Fibroblast of lung (primary cell): ENCODE measurements around the gene SLC37A4. TPM values are rescaled to one million over a fixed set of nuclear protein-coding genes. Genes with fewer than 3 reads are reported as not detected.
"Not testable (repeated sequence)": the region's sequence is repeated elsewhere in the genome, so short reads cannot be mapped to it uniquely, and the experiment has no call there.

Experiments
- DNase-seq, 2 donors: peaks; one replicate each; pipeline versions ENCODE4 v3.0.0 to v3.0.0-alpha.2; 2010; ENCODE audit warnings: low read depth in 2 of 2
- H2AFZ ChIP-seq: 2 replicates; pipeline ENCODE4 v1.5.1; 2012; ENCODE audit warnings: low read length, control low read depth, inconsistent platforms
- H3K27ac ChIP-seq: 2 replicates; pipeline ENCODE4 v1.5.1; 2011; ENCODE audit warnings: low read length, control low read depth; ENCODE audit not compliant: insufficient read depth
- H3K27me3 ChIP-seq: 2 replicates; pipeline ENCODE4 v1.5.1; 2011; ENCODE audit warnings: mild to moderate bottlenecking, low read length; ENCODE audit not compliant: control insufficient read depth, insufficient read depth
- H3K36me3 ChIP-seq: 2 replicates; pipeline ENCODE4 v1.5.1; 2011; ENCODE audit warnings: low read length; ENCODE audit not compliant: control insufficient read depth, insufficient read depth
- H3K4me1 ChIP-seq: 2 replicates; pipeline ENCODE4 v1.5.1; 2011; ENCODE audit warnings: low read length; ENCODE audit not compliant: control insufficient read depth, insufficient read depth; ENCODE audit errors: extremely low read depth
- H3K4me2 ChIP-seq: 2 replicates; pipeline ENCODE4 v1.5.1; 2011; ENCODE audit warnings: low read length, control low read depth; ENCODE audit not compliant: insufficient read depth; ENCODE audit errors: extremely low read depth
- H3K4me3 ChIP-seq, 4 experiments: fragments of 200-600 bp in 1 of 4; sonication (generic) in 1 of 4; replicated peaks in 1 of 4; 2 replicates each; pipeline ENCODE4 v1.5.1; 2011 to 2016; ENCODE audit warnings: low read length in 4 of 4, low read depth in 3 of 4, mild to moderate bottlenecking in 3 of 4, control low read depth in 2 of 4, inconsistent platforms in 1 of 4, mixed read lengths in 1 of 4; ENCODE audit not compliant: insufficient read depth in 1 of 4; ENCODE audit errors: control extremely low read depth in 1 of 4
- H3K79me2 ChIP-seq: 2 replicates; pipeline ENCODE4 v1.5.1; 2012; ENCODE audit warnings: mild to moderate bottlenecking, low read length, inconsistent platforms; ENCODE audit not compliant: control insufficient read depth, insufficient read depth
- H3K9ac ChIP-seq: 2 replicates; pipeline ENCODE4 v1.5.1; 2011; ENCODE audit warnings: mild to moderate bottlenecking, low read length, control low read depth; ENCODE audit not compliant: insufficient read depth
- H3K9me3 ChIP-seq: 2 replicates; pipeline ENCODE4 v1.5.1; 2012; ENCODE audit warnings: low read depth, low read length; ENCODE audit not compliant: control insufficient read depth, insufficient read depth
- H4K20me1 ChIP-seq: 2 replicates; pipeline ENCODE4 v1.5.1; 2011; ENCODE audit warnings: low read length; ENCODE audit not compliant: control insufficient read depth, insufficient read depth; ENCODE audit errors: extremely low read depth
- CTCF ChIP-seq, 2 donors: IDR thresholded peaks in 1 of 2; conservative IDR thresholded peaks in 1 of 2; 1 replicate in 1 of 2; 2 replicates in 1 of 2; pipeline ENCODE4 v1.5.1; 2011 to 2012; ENCODE audit warnings: low read length in 2 of 2, control low read depth in 1 of 2, inconsistent platforms in 1 of 2, low read depth in 1 of 2, mild to moderate bottlenecking in 1 of 2
- EZH2 ChIP-seq: IDR thresholded peaks from 2 replicates; pipeline ENCODE4 v1.5.1; 2012; ENCODE audit warnings: low read length, control low read depth, mild to moderate bottlenecking; ENCODE audit errors: missing control alignments
- polyA plus RNA-seq, 2 donors: library from polyadenylated mRNA; depleted of rRNA in 1 of 2; stranded (reverse) in 1 of 2; unstranded in 1 of 2; fragments of >200 nt; gene quantifications; 2 replicates each; pipeline ENCODE4 v1.2.1, GENCODE V29; 2011 to 2012; ENCODE audit warnings: missing spikeins in 1 of 2
- total RNA-seq: library from RNA; depleted of rRNA; stranded (reverse); fragments of >200 nt; gene quantifications from 2 replicates; pipeline ENCODE4 v1.2.1, GENCODE V29; 2014

SLC37A4 gene
- total and polyA plus RNA-seq, 2 donors (not counting 1 experiment from before 2014, with no cell fraction given), result 10.1 to 12.6 TPM

GRCh38 chr11:119021631-119022030 lies 9.0 kb downstream of the SLC37A4 start:
- Histone ChIP-seq H3K79me2 (peaks cover 46% of the 10 kb centered on the region), H3K4me1 (peaks cover 4% of the 10 kb centered on the region), H2AFZ (no peak overlapping the region), H3K4me3 (no peak overlapping the region), H3K27me3 (no peaks in the 10 kb centered on the region), H3K9ac (no peak overlapping the region), H3K4me2 (no peak overlapping the region), H3K27ac (no peak overlapping the region), H3K9me3 (no peaks in the 10 kb centered on the region), H3K36me3 (peaks cover 16% of the 10 kb centered on the region), H4K20me1 (no peaks in the 10 kb centered on the region)
- no peak for TF ChIP-seq EZH2
- no peak for DNase-seq

GRCh38 chr11:119019996-119020395 lies 10.7 kb downstream of the SLC37A4 start:
- Histone ChIP-seq H3K4me3 (peak overlapping the region; percentile 51 to 98 (median 94)), H3K4me1 (peaks cover 4% of the 10 kb centered on the region), H3K27ac (no peak overlapping the region), H3K79me2 (peaks cover 62% of the 10 kb centered on the region), H3K27me3 (no peaks in the 10 kb centered on the region), H2AFZ (no peak overlapping the region), H3K9ac (peak overlapping the region; percentile 26), H3K36me3 (peaks cover 12% of the 10 kb centered on the region), H3K9me3 (no peaks in the 10 kb centered on the region), H3K4me2 (peak overlapping the region; percentile 94), H4K20me1 (no peaks in the 10 kb centered on the region)
- TF ChIP-seq EZH2 (no peak), CTCF (conservative IDR thresholded peaks at IDR 0.05 in 1 of 2, IDR thresholded peaks at IDR 0.05 in 1 of 2; ENCODE audit: low read depth in 1 of 2, low read length in 2 of 2) (no peak)
- DNase-seq, result no peak

GRCh38 chr11:119018074-119018938 lies 12.4 kb downstream of the SLC37A4 start, which contains the start of the genes RPS25 and TRAPPC4:
TSS of gene RPS25 (minus strand) at chr11:119018343. CDS start at chr11:119018284, 59 bp downstream.
TSS of gene TRAPPC4 (plus strand) at chr11:119018766. CDS start at chr11:119018796, 30 bp downstream.
- Histone ChIP-seq H3K79me2 (peaks cover 63% of the 10 kb centered on the region), H3K36me3 (peaks cover 11% of the 10 kb centered on the region), H4K20me1 (no peaks in the 10 kb centered on the region), H3K4me1 (peaks cover 4% of the 10 kb centered on the region), H3K9me3 (no peaks in the 10 kb centered on the region), H3K27ac (peak within 1 kb of the TSS; percentile 84), H3K27me3 (no peaks in the 10 kb centered on the region), H3K9ac (peak within 1 kb of the TSS; percentile 84), H3K4me3 (peak within 1 kb of the TSS; percentile 51 to 98 (median 94)), H3K4me2 (peak within 1 kb of the TSS; percentile 94), H2AFZ (peak within 1 kb of the TSS; percentile 98)
- DNase-seq, result peak; percentile 96
- no peak for TF ChIP-seq CTCF (conservative IDR thresholded peaks at IDR 0.05 in 1 of 2, IDR thresholded peaks at IDR 0.05 in 1 of 2; ENCODE audit: low read depth in 1 of 2, low read length in 2 of 2)
- no peak for TF ChIP-seq EZH2

GRCh38 chr11:119017377-119017776 lies 13.3 kb downstream of the SLC37A4 start:
- not testable (repeated sequence) for DNase-seq, H2AFZ ChIP-seq, H3K9me3 ChIP-seq, H3K4me1 ChIP-seq, H4K20me1 ChIP-seq, H3K27me3 ChIP-seq
- Histone ChIP-seq H3K27ac (peak overlapping the region; percentile 84), H3K36me3 (peaks cover 11% of the 10 kb centered on the region), H3K79me2 (peaks cover 63% of the 10 kb centered on the region), H3K4me2 (peak overlapping the region; percentile 74), H3K9ac (peak overlapping the region; percentile 70), H3K4me3 (peak overlapping the region; percentile 51 to 98 (median 94))
